OCI-LY1 (cell line): ENCODE data around the gene NDRG4.

Experiments used
- EZH2 ChIP-seq: fragments of 200-600 bp; sonication (generic), shearing (Covaris generic); IDR thresholded peaks from 2 replicates; pipeline ENCODE4 v1.8.0; 2017; ENCODE audit warnings: borderline replicate concordance, mixed run types, mild to moderate bottlenecking, antibody characterized with exemption, low read length, moderate library complexity, mixed read lengths
- TF ChIP-seq, protein P1 (sequence below): fragments of 200-600 bp; sonication (generic), shearing (Covaris generic); IDR thresholded peaks from 2 replicates; pipeline ENCODE4 v1.5.1; 2017; ENCODE audit warnings: mild to moderate bottlenecking, antibody characterized with exemption, low read length, moderate library complexity, mixed read lengths

DNA sequence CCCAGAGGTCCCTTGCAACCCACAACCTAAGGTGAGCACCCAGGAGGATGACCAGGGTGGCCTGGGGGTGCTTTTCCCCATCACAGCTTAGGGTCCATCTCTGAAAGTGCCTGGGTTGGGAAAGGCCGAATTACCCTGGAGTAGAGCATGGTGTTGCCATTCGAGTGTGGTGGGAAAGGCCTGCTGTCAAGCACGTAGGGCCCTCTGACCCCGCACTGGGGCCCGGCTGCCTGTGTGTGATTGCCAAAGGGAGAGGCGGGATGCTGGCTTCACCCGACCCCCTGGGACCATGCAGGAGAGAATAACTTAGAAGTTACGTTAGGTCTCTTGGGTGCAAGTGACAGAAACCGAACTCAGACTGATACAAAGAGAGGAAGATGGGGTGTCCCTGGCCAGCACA, 27.7 kb upstream of the NDRG4 start:
- TF ChIP-seq, protein P1, sequence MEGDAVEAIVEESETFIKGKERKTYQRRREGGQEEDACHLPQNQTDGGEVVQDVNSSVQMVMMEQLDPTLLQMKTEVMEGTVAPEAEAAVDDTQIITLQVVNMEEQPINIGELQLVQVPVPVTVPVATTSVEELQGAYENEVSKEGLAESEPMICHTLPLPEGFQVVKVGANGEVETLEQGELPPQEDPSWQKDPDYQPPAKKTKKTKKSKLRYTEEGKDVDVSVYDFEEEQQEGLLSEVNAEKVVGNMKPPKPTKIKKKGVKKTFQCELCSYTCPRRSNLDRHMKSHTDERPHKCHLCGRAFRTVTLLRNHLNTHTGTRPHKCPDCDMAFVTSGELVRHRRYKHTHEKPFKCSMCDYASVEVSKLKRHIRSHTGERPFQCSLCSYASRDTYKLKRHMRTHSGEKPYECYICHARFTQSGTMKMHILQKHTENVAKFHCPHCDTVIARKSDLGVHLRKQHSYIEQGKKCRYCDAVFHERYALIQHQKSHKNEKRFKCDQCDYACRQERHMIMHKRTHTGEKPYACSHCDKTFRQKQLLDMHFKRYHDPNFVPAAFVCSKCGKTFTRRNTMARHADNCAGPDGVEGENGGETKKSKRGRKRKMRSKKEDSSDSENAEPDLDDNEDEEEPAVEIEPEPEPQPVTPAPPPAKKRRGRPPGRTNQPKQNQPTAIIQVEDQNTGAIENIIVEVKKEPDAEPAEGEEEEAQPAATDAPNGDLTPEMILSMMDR: no peak
- no peak for TF ChIP-seq EZH2
